ENCODE results near the gene WDR64.

DNA sequence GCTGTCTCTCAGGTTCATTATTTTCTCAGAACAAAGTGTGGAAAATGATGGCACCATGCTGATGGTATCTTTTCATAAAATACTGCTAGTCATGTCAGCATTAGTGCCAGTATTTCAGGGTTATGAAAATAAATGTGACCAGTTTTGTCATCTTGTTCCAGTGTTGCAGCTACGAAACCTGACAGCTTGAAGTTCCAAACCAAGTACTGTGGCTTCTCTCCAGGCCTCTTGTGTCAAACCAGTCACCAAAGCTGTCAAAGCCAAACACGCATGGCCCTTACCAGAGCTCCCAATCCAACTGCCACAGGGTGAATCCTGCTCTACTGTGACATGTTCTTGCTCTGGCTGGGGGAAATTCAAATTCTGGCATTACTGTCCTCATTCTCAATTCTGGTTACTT, 175.2 kb downstream of the WDR64 start:
- TF ChIP-seq TAF1 (CRISPR knock-in tag; IDR thresholded peaks at IDR 0.05) (no peak), POLR2AphosphoS2 (IDR thresholded peaks at IDR 0.05; ENCODE audit: low read depth, low read length) (no peak)
